ENCODE measurements around the gene RDH5.

DNA sequence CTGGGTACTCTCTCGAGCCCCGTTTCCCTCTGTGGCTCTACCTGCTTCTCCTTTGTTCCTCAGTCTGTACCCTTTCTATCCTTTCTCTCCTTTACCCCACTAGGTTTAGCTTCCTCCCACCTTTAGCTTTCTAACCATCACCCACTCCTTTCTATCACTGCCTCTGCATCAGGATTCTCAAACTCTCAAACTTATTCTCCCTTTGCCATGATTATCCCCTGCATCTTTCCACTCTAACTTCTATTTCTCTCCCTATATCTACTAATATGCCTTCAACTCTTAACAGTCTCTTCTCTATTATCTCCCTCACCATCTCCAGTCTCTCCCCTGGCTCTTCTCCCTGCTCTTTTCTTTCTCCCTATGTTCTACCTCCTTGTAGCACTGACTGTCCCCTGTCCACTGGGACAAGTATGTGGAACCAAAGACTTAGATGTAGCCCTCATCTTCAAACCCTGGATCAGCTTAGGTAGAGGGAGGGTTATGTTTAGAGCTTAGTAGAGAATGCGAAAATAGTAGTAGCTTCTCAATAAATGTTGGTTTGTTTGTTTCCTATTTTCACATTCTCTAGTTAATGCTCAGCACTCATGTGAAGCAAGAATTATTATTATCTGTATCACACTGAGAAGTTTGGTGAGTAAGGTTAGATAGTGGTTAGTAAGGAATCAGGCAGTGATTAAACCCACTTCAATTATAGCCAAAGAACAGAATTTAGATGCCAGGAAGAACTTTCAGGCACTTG lies 26.1 kb downstream of the RDH5 start:
- TF ChIP-seq, protein P1, sequence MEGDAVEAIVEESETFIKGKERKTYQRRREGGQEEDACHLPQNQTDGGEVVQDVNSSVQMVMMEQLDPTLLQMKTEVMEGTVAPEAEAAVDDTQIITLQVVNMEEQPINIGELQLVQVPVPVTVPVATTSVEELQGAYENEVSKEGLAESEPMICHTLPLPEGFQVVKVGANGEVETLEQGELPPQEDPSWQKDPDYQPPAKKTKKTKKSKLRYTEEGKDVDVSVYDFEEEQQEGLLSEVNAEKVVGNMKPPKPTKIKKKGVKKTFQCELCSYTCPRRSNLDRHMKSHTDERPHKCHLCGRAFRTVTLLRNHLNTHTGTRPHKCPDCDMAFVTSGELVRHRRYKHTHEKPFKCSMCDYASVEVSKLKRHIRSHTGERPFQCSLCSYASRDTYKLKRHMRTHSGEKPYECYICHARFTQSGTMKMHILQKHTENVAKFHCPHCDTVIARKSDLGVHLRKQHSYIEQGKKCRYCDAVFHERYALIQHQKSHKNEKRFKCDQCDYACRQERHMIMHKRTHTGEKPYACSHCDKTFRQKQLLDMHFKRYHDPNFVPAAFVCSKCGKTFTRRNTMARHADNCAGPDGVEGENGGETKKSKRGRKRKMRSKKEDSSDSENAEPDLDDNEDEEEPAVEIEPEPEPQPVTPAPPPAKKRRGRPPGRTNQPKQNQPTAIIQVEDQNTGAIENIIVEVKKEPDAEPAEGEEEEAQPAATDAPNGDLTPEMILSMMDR (IDR thresholded peaks at IDR 0.05; ENCODE audit: low read depth, low read length, poor library complexity, severe bottlenecking) = no peak
- TF ChIP-seq EZH2phosphoT487 (IDR thresholded peaks at IDR 0.05; ENCODE audit: borderline replicate concordance, low read length) = no peak

Data from DOHH2 (cell line).